ENCODE measurements around the gene ROCK2. TPM values are rescaled to one million over a fixed set of nuclear protein-coding genes. Genes with fewer than 3 reads are reported as not detected.
A peak's percentile ranks its signal among the peaks of the same experiment; 100 is the strongest.

The ROCK2 gene
- total and polyA plus RNA-seq, 7 donors: 15.2 to 74.8 (median 43.5) TPM

DNA sequence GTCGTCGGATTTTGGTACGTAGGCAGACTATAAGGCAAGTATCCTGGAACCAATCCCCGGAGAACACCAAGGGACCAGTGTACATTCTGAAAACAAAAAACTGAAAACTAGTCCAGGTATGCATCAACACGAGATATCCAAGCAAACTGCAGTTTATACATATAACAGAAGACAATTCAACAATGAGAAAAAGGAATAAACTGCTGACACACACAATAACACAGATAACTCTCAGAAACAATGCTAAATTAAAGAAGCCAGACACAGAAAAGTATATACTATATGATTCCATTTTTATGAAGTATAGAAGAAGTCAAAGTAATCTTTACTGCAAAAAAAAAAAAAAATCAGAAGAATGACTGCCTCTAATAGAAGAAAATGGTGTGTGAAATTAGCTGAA is 5.9 kb downstream of the ROCK2 start:
- H3K9me3 ChIP-seq: no peaks in the 10 kb centered on the region
- intact Hi-C loops (cut with DNase I): no loop called here
- no peak for DNase-seq
- no peaks in the 10 kb centered on the region for H3K27me3 ChIP-seq
- 89 to 95% methylated on average over 5 of the region's 5 CpGs for WGBS, 2 donors
- H3K4me3 ChIP-seq: no peak overlapping the region
- no peaks in the 10 kb centered on the region for H3K36me3 ChIP-seq
- H3K27ac ChIP-seq: no peak overlapping the region
- TF ChIP-seq, protein P1, sequence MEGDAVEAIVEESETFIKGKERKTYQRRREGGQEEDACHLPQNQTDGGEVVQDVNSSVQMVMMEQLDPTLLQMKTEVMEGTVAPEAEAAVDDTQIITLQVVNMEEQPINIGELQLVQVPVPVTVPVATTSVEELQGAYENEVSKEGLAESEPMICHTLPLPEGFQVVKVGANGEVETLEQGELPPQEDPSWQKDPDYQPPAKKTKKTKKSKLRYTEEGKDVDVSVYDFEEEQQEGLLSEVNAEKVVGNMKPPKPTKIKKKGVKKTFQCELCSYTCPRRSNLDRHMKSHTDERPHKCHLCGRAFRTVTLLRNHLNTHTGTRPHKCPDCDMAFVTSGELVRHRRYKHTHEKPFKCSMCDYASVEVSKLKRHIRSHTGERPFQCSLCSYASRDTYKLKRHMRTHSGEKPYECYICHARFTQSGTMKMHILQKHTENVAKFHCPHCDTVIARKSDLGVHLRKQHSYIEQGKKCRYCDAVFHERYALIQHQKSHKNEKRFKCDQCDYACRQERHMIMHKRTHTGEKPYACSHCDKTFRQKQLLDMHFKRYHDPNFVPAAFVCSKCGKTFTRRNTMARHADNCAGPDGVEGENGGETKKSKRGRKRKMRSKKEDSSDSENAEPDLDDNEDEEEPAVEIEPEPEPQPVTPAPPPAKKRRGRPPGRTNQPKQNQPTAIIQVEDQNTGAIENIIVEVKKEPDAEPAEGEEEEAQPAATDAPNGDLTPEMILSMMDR (IDR thresholded peaks at IDR 0.05): no peak
- TF ChIP-seq POLR2A (IDR thresholded peaks at IDR 0.05): no peak
- peaks cover 0 to 48% (median 35%) of the 10 kb centered on the region in 4 donors for H3K4me1 ChIP-seq

GRCh38 chr2:11337909-11338308 is 6.5 kb downstream of the ROCK2 start:
- Histone ChIP-seq H3K27me3 (no peaks in the 10 kb centered on the region), H3K27ac (peak overlapping the region in 1 of 4 donors; percentile 2), H3K9me3 (no peaks in the 10 kb centered on the region), H3K4me3 (no peak overlapping the region), H3K36me3 (no peaks in the 10 kb centered on the region), H3K4me1 (peaks cover 0 to 50% (median 36%) of the 10 kb centered on the region in 4 donors)
- 94 to 95% methylated on average over 2 of the region's 2 CpGs for WGBS, 2 donors
- intact Hi-C loops (cut with DNase I): no loop called here
- TF ChIP-seq, protein P1 (IDR thresholded peaks at IDR 0.05): no peak
- TF ChIP-seq POLR2AphosphoS5 (IDR thresholded peaks at IDR 0.05): no peak
- TF ChIP-seq POLR2A (IDR thresholded peaks at IDR 0.05): no peak
- no peak for TF ChIP-seq EP300 (IDR thresholded peaks at IDR 0.05)
- DNase-seq: no peak

GRCh38 chr2:11336189-11336588 is 8.2 kb downstream of the ROCK2 start:
- Histone ChIP-seq H3K27me3 (no peaks in the 10 kb centered on the region), H3K27ac (peak overlapping the region in 1 of 4 donors; percentile 15), H3K4me3 (no peak overlapping the region), H3K36me3 (no peaks in the 10 kb centered on the region), H3K4me1 (peaks cover 0 to 39% (median 26%) of the 10 kb centered on the region in 4 donors), H3K9me3 (no peaks in the 10 kb centered on the region)
- TF ChIP-seq POLR2AphosphoS5 (IDR thresholded peaks at IDR 0.05): no peak
- no peak for TF ChIP-seq EP300 (IDR thresholded peaks at IDR 0.05)
- TF ChIP-seq, protein P1 (IDR thresholded peaks at IDR 0.05): no peak
- TF ChIP-seq POLR2A (IDR thresholded peaks at IDR 0.05): no peak
- DNase-seq: no peak
- intact Hi-C loops (cut with DNase I): no loop called here
- WGBS, 2 donors: 96 to 97% methylated on average over 1 of the region's 1 CpG

DNA sequence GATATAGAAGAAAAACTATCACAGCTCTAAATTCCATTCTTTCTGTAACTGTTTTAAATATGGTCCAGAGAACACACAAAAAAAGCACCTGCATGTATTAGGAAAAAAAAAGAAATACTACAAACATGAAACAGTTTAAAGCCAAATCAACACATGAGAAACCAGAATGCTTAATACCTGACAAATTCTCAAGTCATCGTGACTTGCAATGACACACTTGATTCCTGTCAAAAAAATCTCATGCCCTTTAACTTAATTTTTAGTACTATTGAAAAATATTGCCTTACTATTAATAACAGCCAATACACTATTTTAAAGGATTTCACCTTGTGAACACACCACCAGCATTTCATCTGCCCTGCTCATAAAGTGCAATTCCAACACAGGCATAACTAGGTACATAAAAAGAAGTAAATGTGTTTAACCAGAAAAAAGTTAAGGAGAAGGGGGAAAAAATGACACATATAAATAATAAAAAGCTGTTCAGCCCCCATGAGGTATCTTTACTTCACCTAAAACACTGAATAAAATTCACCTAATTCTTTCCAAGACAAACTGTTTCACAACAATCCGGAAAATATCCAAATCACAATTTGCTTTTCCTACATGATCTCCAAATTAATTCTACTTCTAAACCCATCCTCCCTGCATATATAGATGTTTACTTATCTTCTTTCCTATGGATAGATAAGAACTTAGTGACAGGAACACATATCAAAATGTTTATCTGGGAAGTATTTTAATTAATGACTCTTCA is 10.8 kb downstream of the ROCK2 start:
- 93 to 94% methylated on average over 2 of the region's 2 CpGs for WGBS, 2 donors
- H3K27ac ChIP-seq: no peak overlapping the region
- intact Hi-C loops (cut with DNase I): no loop called here

More for the DNA sequence above, 10.8 kb downstream of the ROCK2 start:
- no peak overlapping the region for H3K4me3 ChIP-seq
- TF ChIP-seq, protein P1 (IDR thresholded peaks at IDR 0.05): no peak
- TF ChIP-seq POLR2AphosphoS5 (IDR thresholded peaks at IDR 0.05) (no peak), POLR2A (IDR thresholded peaks at IDR 0.05) (no peak), EP300 (IDR thresholded peaks at IDR 0.05) (no peak)
- H3K9me3 ChIP-seq: no peaks in the 10 kb centered on the region
- H3K4me1 ChIP-seq: peaks cover 0 to 35% (median 20%) of the 10 kb centered on the region in 4 donors
- H3K36me3 ChIP-seq: no peaks in the 10 kb centered on the region
- no peak for DNase-seq
- H3K27me3 ChIP-seq: no peaks in the 10 kb centered on the region

Measured in sigmoid colon (tissue), 7 donors.